ENCODE data around the gene PRPSAP1. TPM values are rescaled to one million over a fixed set of nuclear protein-coding genes. Genes with fewer than 3 reads are reported as not detected.

The PRPSAP1 gene
- total RNA-seq, 1 donor from 2014 or later = 92.6 TPM

DNA sequence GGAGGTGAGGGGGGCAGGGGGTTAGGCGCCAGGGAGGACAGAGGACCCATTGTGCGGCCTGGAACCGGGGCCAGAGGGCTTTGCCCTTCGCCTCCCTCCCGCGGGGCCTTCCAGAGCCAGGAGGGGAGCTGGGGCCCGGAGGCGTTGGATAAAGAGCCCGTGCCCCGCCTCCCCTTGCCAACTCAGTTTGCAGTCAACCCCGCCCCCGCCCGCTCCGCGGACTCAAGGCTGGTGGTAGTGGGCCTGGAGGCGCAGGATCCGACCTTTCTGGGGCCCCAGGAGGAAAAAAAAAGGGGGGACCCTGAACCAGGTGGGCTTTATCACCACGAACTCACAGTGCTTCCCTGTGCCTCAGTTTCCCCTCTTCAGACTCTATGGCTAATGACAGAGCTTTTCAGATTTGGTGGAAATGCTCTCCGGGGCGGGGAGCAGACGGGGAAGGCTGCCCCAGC is 28.7 kb upstream of the PRPSAP1 start:
- no peaks in the 10 kb centered on the region for H3K9me3 ChIP-seq
- H3K4me1 ChIP-seq = peaks cover 47% of the 10 kb centered on the region
- H3K27me3 ChIP-seq = no peaks in the 10 kb centered on the region
- peak overlapping the region; percentile 63 to 69 for H3K4me3 ChIP-seq
- H3K36me3 ChIP-seq = no peaks in the 10 kb centered on the region
- intact Hi-C loops (cut with DNase I) = no loop called here
- no peak for DNase-seq (ENCODE audit: extremely low spot score in 2 of 2)
- peak overlapping the region; percentile 84 for H3K27ac ChIP-seq
- TF ChIP-seq POLR2A (IDR thresholded peaks at IDR 0.05) = no peak
- no peak for TF ChIP-seq POLR2AphosphoS5 (IDR thresholded peaks at IDR 0.05; ENCODE audit: insufficient read depth in 1 of 2, low read depth in 1 of 2)
- TF ChIP-seq, protein P1, sequence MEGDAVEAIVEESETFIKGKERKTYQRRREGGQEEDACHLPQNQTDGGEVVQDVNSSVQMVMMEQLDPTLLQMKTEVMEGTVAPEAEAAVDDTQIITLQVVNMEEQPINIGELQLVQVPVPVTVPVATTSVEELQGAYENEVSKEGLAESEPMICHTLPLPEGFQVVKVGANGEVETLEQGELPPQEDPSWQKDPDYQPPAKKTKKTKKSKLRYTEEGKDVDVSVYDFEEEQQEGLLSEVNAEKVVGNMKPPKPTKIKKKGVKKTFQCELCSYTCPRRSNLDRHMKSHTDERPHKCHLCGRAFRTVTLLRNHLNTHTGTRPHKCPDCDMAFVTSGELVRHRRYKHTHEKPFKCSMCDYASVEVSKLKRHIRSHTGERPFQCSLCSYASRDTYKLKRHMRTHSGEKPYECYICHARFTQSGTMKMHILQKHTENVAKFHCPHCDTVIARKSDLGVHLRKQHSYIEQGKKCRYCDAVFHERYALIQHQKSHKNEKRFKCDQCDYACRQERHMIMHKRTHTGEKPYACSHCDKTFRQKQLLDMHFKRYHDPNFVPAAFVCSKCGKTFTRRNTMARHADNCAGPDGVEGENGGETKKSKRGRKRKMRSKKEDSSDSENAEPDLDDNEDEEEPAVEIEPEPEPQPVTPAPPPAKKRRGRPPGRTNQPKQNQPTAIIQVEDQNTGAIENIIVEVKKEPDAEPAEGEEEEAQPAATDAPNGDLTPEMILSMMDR (IDR thresholded peaks at IDR 0.05) = no peak

DNA sequence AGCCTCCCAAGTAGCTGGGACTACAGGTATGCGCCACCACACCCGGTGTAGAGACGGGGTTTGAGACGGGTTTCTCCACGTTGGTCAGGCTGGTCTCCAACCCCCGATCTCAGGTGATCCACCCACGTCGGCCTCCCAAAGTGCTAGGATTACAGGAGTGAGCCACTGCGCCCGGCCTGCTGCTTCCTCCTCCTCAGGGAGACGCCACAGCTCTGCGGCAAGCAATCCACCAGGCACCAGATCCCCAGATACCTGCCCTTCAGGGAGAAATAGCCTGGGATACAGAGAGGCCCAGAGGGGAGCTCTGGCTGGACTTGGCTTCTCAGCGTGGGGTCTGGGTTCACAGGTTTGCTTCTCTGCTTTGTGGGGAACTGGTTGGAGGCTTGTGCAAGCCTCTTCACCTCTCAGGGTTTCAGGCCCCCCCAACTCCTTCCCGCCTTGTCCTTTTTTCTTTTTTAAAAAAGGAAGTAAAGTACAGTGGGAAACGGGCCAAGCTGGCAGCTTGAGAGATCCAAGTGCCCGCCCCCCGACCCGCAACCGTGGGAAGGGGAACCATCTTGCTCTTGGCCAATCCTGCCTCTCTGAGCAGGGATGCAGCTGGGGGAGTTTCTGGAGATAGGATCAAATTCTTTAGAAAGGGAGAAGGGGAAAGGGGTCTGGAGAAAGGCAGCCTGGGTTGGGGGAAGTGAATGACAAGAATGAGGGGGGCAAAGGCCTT is 28.1 kb upstream of the PRPSAP1 start:
- peak overlapping the region; percentile 84 for H3K27ac ChIP-seq
- peak overlapping the region; percentile 63 to 69 for H3K4me3 ChIP-seq
- intact Hi-C loops (cut with DNase I) = no loop called here
- H3K36me3 ChIP-seq = no peaks in the 10 kb centered on the region
- DNase-seq (ENCODE audit: extremely low spot score in 2 of 2) = no peak
- TF ChIP-seq, protein P1 (IDR thresholded peaks at IDR 0.05) = no peak
- TF ChIP-seq POLR2A (IDR thresholded peaks at IDR 0.05) (no peak), POLR2AphosphoS5 (IDR thresholded peaks at IDR 0.05; ENCODE audit: insufficient read depth in 1 of 2, low read depth in 1 of 2) (no peak)
- no peaks in the 10 kb centered on the region for H3K27me3 ChIP-seq
- no peaks in the 10 kb centered on the region for H3K9me3 ChIP-seq
- peaks cover 52% of the 10 kb centered on the region for H3K4me1 ChIP-seq

DNA sequence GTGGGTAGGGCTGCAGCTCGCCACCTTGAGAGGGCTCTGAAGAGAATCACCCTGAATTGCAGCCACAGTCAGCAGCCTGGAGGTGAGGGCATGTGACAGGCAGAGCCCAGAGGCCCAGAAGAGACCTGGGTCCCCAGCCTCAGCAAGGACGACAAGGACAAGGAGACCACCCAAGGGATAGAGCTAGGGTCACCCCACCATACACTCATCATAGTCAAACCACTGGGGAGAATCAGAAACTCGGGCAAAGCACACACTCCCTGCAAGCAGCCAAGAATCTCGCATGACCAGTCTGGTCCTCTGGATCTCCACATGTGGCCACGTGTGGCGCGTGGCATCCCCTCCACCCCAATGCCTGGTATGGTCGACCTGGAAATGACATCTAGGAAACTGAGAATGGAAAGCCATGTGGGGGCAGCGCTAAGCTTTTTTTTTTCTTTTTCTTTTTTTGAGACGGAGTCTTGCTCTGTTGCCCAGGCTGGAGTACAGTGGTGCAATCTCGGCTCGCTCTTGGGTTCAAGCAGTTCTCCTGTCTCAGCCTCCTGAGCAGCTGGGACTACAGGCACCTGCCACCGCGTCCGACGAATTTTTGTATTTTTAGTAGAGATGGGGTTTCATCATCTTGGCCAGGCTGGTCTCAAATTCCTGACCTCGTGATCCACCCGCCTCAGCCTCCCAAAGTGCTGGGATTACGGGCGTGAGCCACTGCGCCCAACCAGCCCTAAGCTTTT is 26.1 kb upstream of the PRPSAP1 start:
- TF ChIP-seq POLR2A (IDR thresholded peaks at IDR 0.05) (no peak), POLR2AphosphoS5 (IDR thresholded peaks at IDR 0.05; ENCODE audit: insufficient read depth in 1 of 2, low read depth in 1 of 2) (no peak)
- TF ChIP-seq, protein P1 (IDR thresholded peaks at IDR 0.05) = no peak
- Histone ChIP-seq H3K4me3 (no peak overlapping the region), H3K9me3 (no peaks in the 10 kb centered on the region), H3K27me3 (no peaks in the 10 kb centered on the region), H3K4me1 (peaks cover 47% of the 10 kb centered on the region), H3K36me3 (no peaks in the 10 kb centered on the region), H3K27ac (no peak overlapping the region)
- no peak for DNase-seq (ENCODE audit: extremely low spot score in 2 of 2)
- intact Hi-C loops (cut with DNase I) = no loop called here

DNA sequence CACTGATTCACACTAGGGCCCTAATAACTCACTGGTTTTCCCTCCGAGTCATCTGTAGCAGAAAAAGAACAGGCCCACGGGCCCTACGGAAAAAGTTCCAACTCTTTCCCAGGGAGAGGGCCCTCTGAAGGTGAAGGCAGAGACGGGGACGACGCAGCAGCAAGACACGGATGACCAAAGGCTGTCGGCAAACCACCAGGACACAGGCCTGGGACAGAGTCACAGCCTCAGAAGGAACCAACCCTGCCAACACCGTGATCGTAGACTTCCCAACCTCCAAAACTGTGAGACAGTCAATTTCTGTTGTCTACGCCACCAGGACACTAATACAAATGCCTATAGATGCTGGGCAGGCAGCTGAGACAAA is 25.5 kb upstream of the PRPSAP1 start:
- Histone ChIP-seq H3K4me1 (peaks cover 46% of the 10 kb centered on the region), H3K27me3 (no peaks in the 10 kb centered on the region), H3K36me3 (no peaks in the 10 kb centered on the region), H3K4me3 (no peak overlapping the region), H3K27ac (no peak overlapping the region), H3K9me3 (no peaks in the 10 kb centered on the region)
- TF ChIP-seq POLR2A (IDR thresholded peaks at IDR 0.05) = no peak
- intact Hi-C loops (cut with DNase I) = no loop called here
- DNase-seq (ENCODE audit: extremely low spot score in 2 of 2) = no peak

DNA sequence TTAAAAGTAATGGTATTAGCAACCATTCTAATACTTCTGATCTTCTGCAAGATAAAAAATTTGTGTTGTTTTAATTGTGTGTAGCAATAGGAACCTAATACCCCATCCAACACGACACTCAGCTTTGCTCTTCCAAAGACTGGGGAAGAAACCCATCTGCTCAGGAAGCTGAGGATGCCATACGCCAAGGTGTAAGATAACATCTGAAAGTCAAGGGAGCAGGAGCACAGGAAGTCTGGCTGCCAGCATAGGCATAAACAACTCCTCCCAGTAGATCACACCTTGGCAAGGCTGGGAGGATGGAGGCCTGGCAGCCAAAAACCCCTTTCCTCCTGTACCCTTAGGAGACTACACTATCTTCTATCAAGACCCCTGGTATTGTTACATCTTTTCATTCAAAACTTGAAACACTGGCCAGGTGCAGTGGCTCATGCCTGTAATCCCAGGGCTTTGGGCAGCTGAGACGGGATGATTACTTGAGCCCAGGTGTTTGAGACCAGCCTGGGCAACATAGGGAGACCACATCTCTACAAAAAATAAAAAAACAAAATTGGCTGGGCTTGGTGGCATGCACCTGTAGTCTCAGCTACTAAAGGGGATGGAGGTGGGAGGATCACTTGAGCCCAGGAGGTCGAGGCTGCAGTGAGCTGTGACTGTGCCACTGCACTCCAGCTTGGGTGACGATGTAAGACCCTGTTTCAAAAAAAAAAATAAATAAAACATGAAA is 25.0 kb upstream of the PRPSAP1 start:
- no peak for DNase-seq (ENCODE audit: extremely low spot score in 2 of 2)
- no peaks in the 10 kb centered on the region for H3K9me3 ChIP-seq
- no peaks in the 10 kb centered on the region for H3K27me3 ChIP-seq
- intact Hi-C loops (cut with DNase I) = no loop called here
- no peak overlapping the region for H3K27ac ChIP-seq
- H3K4me1 ChIP-seq = peaks cover 43% of the 10 kb centered on the region
- H3K4me3 ChIP-seq = no peak overlapping the region
- H3K36me3 ChIP-seq = no peaks in the 10 kb centered on the region
- TF ChIP-seq POLR2A (IDR thresholded peaks at IDR 0.05) (no peak), POLR2AphosphoS5 (IDR thresholded peaks at IDR 0.05; ENCODE audit: insufficient read depth in 1 of 2, low read depth in 1 of 2) (no peak)
- TF ChIP-seq, protein P1 (IDR thresholded peaks at IDR 0.05) = no peak

All from vagina (tissue), 2 donors.